Hepatic stellate cell (primary cell): Measurements from ENCODE around the gene PRH2.
A peak's percentile ranks its signal among the peaks of the same experiment; 100 is the strongest.

Experiments
- DNase-seq: peaks from one replicate; pipeline ENCODE4 v3.0.0; 2011; ENCODE audit warnings: low spot score

Gene PRH2

GRCh38 chr12:10960211-10960610 is 31.2 kb downstream of the PRH2 start:
- no peak for DNase-seq

GRCh38 chr12:10965476-10965875 is 36.4 kb downstream of the PRH2 start:
- DNase-seq = no peak

GRCh38 chr12:10966314-10966713 is 37.3 kb downstream of the PRH2 start:
- DNase-seq = no peak

- peak; percentile 6 for DNase-seq
Measured at GRCh38 chr12:10967409-10967808, 38.4 kb downstream of the PRH2 start.

GRCh38 chr12:10968765-10969456 is 39.9 kb downstream of the PRH2 start:
- no peak for DNase-seq

- DNase-seq = no peak
Measured at GRCh38 chr12:10974965-10975364, 45.9 kb downstream of the PRH2 start.

GRCh38 chr12:10982244-10982643 is 53.2 kb downstream of the PRH2 start:
- no peak for DNase-seq
